T-helper 1 cell treated with Interleukin-12 subunit alpha and Interleukin-12 subunit beta and Interleukin-4 antibody, amounts not matched to agents 30 μg/mL and 1 μg/mL, for 36 hours (primary cell): ENCODE measurements around the gene DENND5A.
"Not testable (repeated sequence)": the region's sequence is repeated elsewhere in the genome, so short reads cannot be mapped to it uniquely, and the experiment has no call there.

ENCODE experiments used
- H3K27ac Mint-ChIP-seq: one replicate; pipeline ENCODE4 v1.8.0; 2021; ENCODE audit warnings: mild to moderate bottlenecking, mixed read lengths
- H3K27me3 Mint-ChIP-seq: one replicate; pipeline ENCODE4 v1.8.0; 2021; ENCODE audit warnings: low read depth, mixed read lengths
- H3K36me3 Mint-ChIP-seq: one replicate; pipeline ENCODE4 v1.8.0; 2021; ENCODE audit warnings: low read depth, mixed read lengths
- H3K4me1 Mint-ChIP-seq: one replicate; pipeline ENCODE4 v1.8.0; 2021; ENCODE audit warnings: low read depth, mixed read lengths
- H3K4me3 Mint-ChIP-seq: one replicate; pipeline ENCODE4 v1.8.0; 2021; ENCODE audit warnings: mild to moderate bottlenecking, moderate library complexity, mixed read lengths
- H3K9me3 Mint-ChIP-seq: one replicate; pipeline ENCODE4 v1.8.0; 2021; ENCODE audit warnings: mixed read lengths

The DENND5A gene

GRCh38 chr11:9184516-9184915 is 80.6 kb downstream of the DENND5A start:
- Mint-ChIP-seq H3K9me3 (no peaks in the 10 kb centered on the region), H3K27ac (no peak overlapping the region)

GRCh38 chr11:9182180-9182871 is 82.8 kb downstream of the DENND5A start:
- Mint-ChIP-seq H3K4me3 (no peak overlapping the region), H3K36me3 (peaks cover 10% of the 10 kb centered on the region), H3K27me3 (no peaks in the 10 kb centered on the region), H3K9me3 (no peaks in the 10 kb centered on the region), H3K4me1 (no peaks in the 10 kb centered on the region), H3K27ac (no peak overlapping the region)

More at GRCh38 chr11:9184516-9184915, 80.6 kb downstream of the DENND5A start:
- H3K27me3 Mint-ChIP-seq: no peaks in the 10 kb centered on the region
- no peaks in the 10 kb centered on the region for H3K4me1 Mint-ChIP-seq
- no peak overlapping the region for H3K4me3 Mint-ChIP-seq
- peaks cover 9% of the 10 kb centered on the region for H3K36me3 Mint-ChIP-seq

GRCh38 chr11:9180784-9181183 is 84.4 kb downstream of the DENND5A start:
- no peaks in the 10 kb centered on the region for H3K27me3 Mint-ChIP-seq
- H3K4me3 Mint-ChIP-seq: no peak overlapping the region
- no peaks in the 10 kb centered on the region for H3K4me1 Mint-ChIP-seq
- peaks cover 19% of the 10 kb centered on the region for H3K36me3 Mint-ChIP-seq
- H3K9me3 Mint-ChIP-seq: no peaks in the 10 kb centered on the region
- H3K27ac Mint-ChIP-seq: no peak overlapping the region

GRCh38 chr11:9179141-9179540 is 86.0 kb downstream of the DENND5A start:
- H3K27me3 Mint-ChIP-seq: no peaks in the 10 kb centered on the region
- H3K4me3 Mint-ChIP-seq: no peak overlapping the region
- no peak overlapping the region for H3K27ac Mint-ChIP-seq
- peaks cover 22% of the 10 kb centered on the region for H3K36me3 Mint-ChIP-seq
- H3K4me1 Mint-ChIP-seq: no peaks in the 10 kb centered on the region
- H3K9me3 Mint-ChIP-seq: no peaks in the 10 kb centered on the region

- Mint-ChIP-seq H3K27me3 (no peaks in the 10 kb centered on the region), H3K27ac (no peak overlapping the region), H3K4me3 (no peak overlapping the region)
These were observed 86.4 kb downstream of the DENND5A start for GRCh38 chr11:9178716-9179115.

GRCh38 chr11:9177438-9178091 is 87.6 kb downstream of the DENND5A start:
- Mint-ChIP-seq H3K27me3 (no peaks in the 10 kb centered on the region), H3K36me3 (peaks cover 29% of the 10 kb centered on the region), H3K4me3 (no peak overlapping the region), H3K9me3 (peaks cover under 1% of the 10 kb centered on the region), H3K4me1 (no peaks in the 10 kb centered on the region), H3K27ac (no peak overlapping the region)

More at GRCh38 chr11:9178716-9179115, 86.4 kb downstream of the DENND5A start:
- Mint-ChIP-seq H3K9me3 (no peaks in the 10 kb centered on the region), H3K36me3 (peaks cover 22% of the 10 kb centered on the region), H3K4me1 (no peaks in the 10 kb centered on the region)

GRCh38 chr11:9176550-9176949 is 88.6 kb downstream of the DENND5A start:
- H3K4me3 Mint-ChIP-seq: no peak overlapping the region
- H3K27ac Mint-ChIP-seq: no peak overlapping the region
- peaks cover 1% of the 10 kb centered on the region for H3K4me1 Mint-ChIP-seq
- no peaks in the 10 kb centered on the region for H3K27me3 Mint-ChIP-seq
- peaks cover 40% of the 10 kb centered on the region for H3K36me3 Mint-ChIP-seq
- H3K9me3 Mint-ChIP-seq: peaks cover 11% of the 10 kb centered on the region

GRCh38 chr11:9176136-9176535 is 89.0 kb downstream of the DENND5A start:
- Mint-ChIP-seq H3K4me1 (peaks cover 1% of the 10 kb centered on the region), H3K9me3 (peaks cover 11% of the 10 kb centered on the region), H3K27me3 (no peaks in the 10 kb centered on the region), H3K36me3 (peaks cover 40% of the 10 kb centered on the region), H3K4me3 (no peak overlapping the region), H3K27ac (no peak overlapping the region)

GRCh38 chr11:9172389-9172788 is 92.8 kb downstream of the DENND5A start:
- Mint-ChIP-seq H3K27ac (no peak overlapping the region), H3K4me1 (peaks cover 7% of the 10 kb centered on the region), H3K36me3 (peaks cover 43% of the 10 kb centered on the region), H3K4me3 (no peak overlapping the region), H3K27me3 (no peaks in the 10 kb centered on the region), H3K9me3 (peaks cover 11% of the 10 kb centered on the region)

- no peak overlapping the region for H3K4me3 Mint-ChIP-seq
- no peaks in the 10 kb centered on the region for H3K27me3 Mint-ChIP-seq
- peaks cover 38% of the 10 kb centered on the region for H3K36me3 Mint-ChIP-seq
- H3K4me1 Mint-ChIP-seq: peaks cover 11% of the 10 kb centered on the region
- H3K9me3 Mint-ChIP-seq: peaks cover 11% of the 10 kb centered on the region
- H3K27ac Mint-ChIP-seq: no peak overlapping the region
These were observed 94.7 kb downstream of the DENND5A start for GRCh38 chr11:9170450-9170849.

GRCh38 chr11:9169595-9170295 is 95.4 kb downstream of the DENND5A start:
- Mint-ChIP-seq H3K36me3 (peaks cover 35% of the 10 kb centered on the region), H3K27me3 (no peaks in the 10 kb centered on the region), H3K9me3 (peaks cover 11% of the 10 kb centered on the region), H3K27ac (no peak overlapping the region), H3K4me1 (peaks cover 11% of the 10 kb centered on the region), H3K4me3 (no peak overlapping the region)

GRCh38 chr11:9161991-9162390 is 103.2 kb downstream of the DENND5A start:
- H3K4me1 Mint-ChIP-seq, H3K9me3 Mint-ChIP-seq, H3K27me3 Mint-ChIP-seq, H3K27ac Mint-ChIP-seq, H3K4me3 Mint-ChIP-seq: not testable (repeated sequence)
- H3K36me3 Mint-ChIP-seq: peaks cover 16% of the 10 kb centered on the region

- Mint-ChIP-seq H3K27me3 (no peaks in the 10 kb centered on the region), H3K36me3 (peaks cover 14% of the 10 kb centered on the region), H3K9me3 (no peaks in the 10 kb centered on the region), H3K4me1 (peaks cover 4% of the 10 kb centered on the region), H3K27ac (no peak overlapping the region), H3K4me3 (no peak overlapping the region)
These were observed 105.0 kb downstream of the DENND5A start for GRCh38 chr11:9160166-9160565.

GRCh38 chr11:9158898-9159391 is 106.2 kb downstream of the DENND5A start:
- Mint-ChIP-seq H3K36me3 (peaks cover 14% of the 10 kb centered on the region), H3K27me3 (no peaks in the 10 kb centered on the region), H3K9me3 (no peaks in the 10 kb centered on the region), H3K4me3 (no peak overlapping the region), H3K4me1 (peaks cover 4% of the 10 kb centered on the region), H3K27ac (no peak overlapping the region)

GRCh38 chr11:9155930-9156329 is 109.2 kb downstream of the DENND5A start:
- H3K27ac Mint-ChIP-seq: no peak overlapping the region
- no peaks in the 10 kb centered on the region for H3K27me3 Mint-ChIP-seq
- peaks cover 3% of the 10 kb centered on the region for H3K4me1 Mint-ChIP-seq
- peaks cover 17% of the 10 kb centered on the region for H3K36me3 Mint-ChIP-seq
- no peak overlapping the region for H3K4me3 Mint-ChIP-seq
- no peaks in the 10 kb centered on the region for H3K9me3 Mint-ChIP-seq
